GM12878 (cell line): Measurements from ENCODE around the gene RPL9. TPM values are rescaled to one million over a fixed set of nuclear protein-coding genes. Genes with fewer than 3 reads are reported as not detected.

ENCODE experiments used
- ATAC-seq: fragments of 200-7000 bp; cut with Tn5 transposase; 3 replicates; pipeline ENCODE4 v1.9.1; 2020; ENCODE audit warnings: mild to moderate bottlenecking, moderate library complexity
- Bru-seq: library from RNA; stranded (reverse); fragments of 400-500 nt; gene quantifications from one replicate; lab custom pipeline; 2021; lab: Mats Ljungman, UMichigan
- BruChase-seq, 2 experiments: library from RNA; stranded (reverse); fragments of 400-500 nt; gene quantifications; one replicate each; lab custom pipeline; 2021; lab: Mats Ljungman, UMichigan
- BruUV-seq: library from RNA; stranded (reverse); fragments of 400-500 nt; replicated peaks from 2 replicates; lab custom pipeline; 2021; lab: Mats Ljungman, UMichigan
- CTCF ChIA-PET: fragments of 300-600 bp; sonication (Branson Sonifier 250); formaldehyde crosslinking; extraction: SDS; loops from one replicate; lab custom pipeline; 2021; ENCODE audit warnings: inconsistent platforms; lab: Yijun Ruan, JAX
- POLR2A ChIA-PET: fragments of 350-600 bp; formaldehyde crosslinking; extraction: SDS; loops from one replicate; lab custom pipeline; 2021; ENCODE audit warnings: inconsistent platforms; lab: Charles Lee
- RAD21 ChIA-PET: fragments of 300-600 bp; sonication (Branson Sonifier 250); formaldehyde crosslinking; loops from one replicate; lab custom pipeline; 2023; ENCODE audit warnings: antibody characterized with exemption; ENCODE audit not compliant: unreplicated experiment; lab: Charles Lee
- SMC1A ChIA-PET: fragments of 300-600 bp; sonication (Branson Sonifier 250); formaldehyde crosslinking; loops from one replicate; lab custom pipeline; 2023; ENCODE audit not compliant: unreplicated experiment, uncharacterized antibody; lab: Charles Lee
- DNase-seq: peaks from one replicate; pipeline ENCODE4 v3.0.0-alpha.2; 2011; ENCODE audit warnings: low read depth, low spot score
- FAIRE-seq: peaks from 3 replicates; lab custom pipeline; 2011; peaks lifted over from hg19 to GRCh38; lab: Jason Lieb, UNC
- H2AFZ ChIP-seq: 2 replicates; pipeline ENCODE4 v1.6.0; 2011; ENCODE audit warnings: low read depth, low read length, control low read depth; ENCODE audit not compliant: control insufficient read depth
- H3K27ac ChIP-seq: 2 replicates; pipeline ENCODE4 v1.5.1; 2011; ENCODE audit warnings: control low read depth; ENCODE audit not compliant: control insufficient read depth, insufficient read depth
- H3K27me3 ChIP-seq, 2 experiments: replicated peaks in 1 of 2; 2 replicates each; pipeline versions ENCODE4 v1.6.0 to v1.6.1; 2011; ENCODE audit warnings: low read length in 1 of 2; ENCODE audit not compliant: control insufficient read depth in 2 of 2, insufficient read depth in 2 of 2
- H3K36me3 ChIP-seq, 2 experiments: 2 replicates each; pipeline ENCODE4 v1.5.1; 2011; ENCODE audit warnings: low read length in 1 of 2; ENCODE audit not compliant: control insufficient read depth in 2 of 2, insufficient read depth in 2 of 2
- H3K4me1 ChIP-seq: 2 replicates; pipeline ENCODE4 v1.6.1; 2011; ENCODE audit warnings: mild to moderate bottlenecking, low read length, moderate library complexity, mixed read lengths; ENCODE audit not compliant: control insufficient read depth, insufficient read depth
- H3K4me2 ChIP-seq: 2 replicates; pipeline ENCODE4 v1.6.0; 2011; ENCODE audit warnings: control low read depth; ENCODE audit not compliant: control insufficient read depth, insufficient read depth
- H3K4me3 ChIP-seq: fragments of 200-600 bp; sonication (generic); 2 replicates; pipeline ENCODE4 v1.5.1; 2016
- H3K79me2 ChIP-seq: 2 replicates; pipeline ENCODE4 v1.6.0; 2011; ENCODE audit warnings: low read length; ENCODE audit not compliant: control insufficient read depth, insufficient read depth
- H3K9ac ChIP-seq: 2 replicates; pipeline ENCODE4 v1.8.0; 2011; ENCODE audit warnings: low read length, control low read depth, mixed read lengths; ENCODE audit not compliant: control insufficient read depth, insufficient read depth
- H3K9me3 ChIP-seq: replicated peaks from 3 replicates; pipeline ENCODE4 v1.5.1; 2011; ENCODE audit warnings: mild to moderate bottlenecking, low read length; ENCODE audit not compliant: control insufficient read depth, insufficient read depth
- H4K20me1 ChIP-seq: 2 replicates; pipeline ENCODE4 v1.6.0; 2011; ENCODE audit not compliant: control insufficient read depth, insufficient read depth
- CREB1 ChIP-seq: IDR thresholded peaks from 2 replicates; pipeline ENCODE4 v1.6.1; 2012; ENCODE audit warnings: low read depth, mild to moderate bottlenecking, inconsistent platforms
- DPF2 ChIP-seq: fragments of 450-650 bp; IDR thresholded peaks from 2 replicates; pipeline ENCODE4 v1.6.1; 2017; ENCODE audit warnings: mild to moderate bottlenecking
- HDAC6 ChIP-seq: fragments of 200-600 bp; sonication (generic); IDR thresholded peaks from one replicate; pipeline ENCODE4 v1.8.0; 2017; ENCODE audit warnings: antibody characterized with exemption; ENCODE audit not compliant: unreplicated experiment
- LARP7 ChIP-seq: fragments of 450-650 bp; IDR thresholded peaks from 2 replicates; pipeline ENCODE4 v1.6.1; 2017; ENCODE audit warnings: mild to moderate bottlenecking
- MYC ChIP-seq: IDR thresholded peaks from 2 replicates; pipeline ENCODE4 v1.6.1; 2011; ENCODE audit warnings: mild to moderate bottlenecking, low read length, moderate library complexity, inconsistent platforms; ENCODE audit not compliant: insufficient read depth, insufficient replicate concordance, insufficient read length, severe bottlenecking
- NR2F1 ChIP-seq: fragments of 450-650 bp; conservative IDR thresholded peaks from 2 replicates; pipeline ENCODE4 v1.6.1; 2017; ENCODE audit warnings: mild to moderate bottlenecking
- PML ChIP-seq: IDR thresholded peaks from 2 replicates; pipeline ENCODE4 v1.6.1; 2012; ENCODE audit warnings: low read length, inconsistent platforms
- POLR2A ChIP-seq: IDR thresholded peaks from 2 replicates; pipeline ENCODE4 v1.6.1; 2011; ENCODE audit warnings: low read depth, mild to moderate bottlenecking, low read length
- SMAD5 ChIP-seq: IDR thresholded peaks from 2 replicates; pipeline ENCODE4 v1.6.1; 2016; ENCODE audit warnings: antibody characterized with exemption, low read depth
- SP1 ChIP-seq: IDR thresholded peaks from one replicate; pipeline ENCODE4 v1.6.1; 2011; ENCODE audit warnings: low read depth, low read length
- TAF1 ChIP-seq: IDR thresholded peaks from 2 replicates; pipeline ENCODE4 v1.6.1; 2011; ENCODE audit warnings: mild to moderate bottlenecking, low read depth, low read length, borderline replicate concordance
- WRNIP1 ChIP-seq: IDR thresholded peaks from 2 replicates; pipeline ENCODE4 v1.6.1; 2011; ENCODE audit warnings: low read depth, low read length, improper control_type of control experiment, borderline replicate concordance
- WGBS: methylation state at CpG from one replicate; pipeline ENCODE4 v1.1.6; 2016; ENCODE audit warnings: low lambda C conversion rate; ENCODE audit not compliant: insufficient replicate concordance, insufficient coverage; ENCODE audit errors: missing lambda C conversion rate; 5-methylcytosine and 5-hydroxymethylcytosine counted together
- in situ Hi-C: fragments of 300-500 bp; cut with MboI; formaldehyde crosslinking; loops from 9 replicates; pipeline ENCODE4 v1.14.3; 2018; ENCODE audit warnings: mixed read lengths
- intact Hi-C: fragments of 100-400 bp; cut with micrococcal nuclease; formaldehyde crosslinking; loops from one replicate; pipeline ENCODE4 v1.14.2; 2022; ENCODE audit not compliant: unreplicated experiment
- long read RNA-seq, 2 experiments: library from polyadenylated mRNA; unstranded; transcript quantifications; one replicate each; pipeline ENCODE4 v2.0.0, GENCODE V29; 2019 to 2020
- polyA minus RNA-seq, 3 experiments: library from RNA; depleted of rRNA, polyadenylated mRNA; stranded (reverse); fragments of >200 nt; gene quantifications; 2 replicates each; pipeline ENCODE4 v1.2.3, GENCODE V29; 2011
- polyA plus RNA-seq, 11 experiments: library from polyadenylated mRNA; depleted of rRNA in 4 of 11; unstranded in 6 of 11; stranded (reverse) in 5 of 11; fragments of >200 nt; fragmentation: Nextera tagmentation in 4 of 11; fragmentation: Illumina TruSeq in 1 of 11; extraction: Ambion mirVana in 4 of 11; extraction: Trizol in 1 of 11; gene quantifications; 1 replicate in 1 of 11; 2 replicates in 10 of 11; pipeline versions ENCODE4 v1.2.1 to v1.2.3, GENCODE V29; 2011 to 2016; ENCODE audit warnings: inconsistent platforms in 2 of 11, missing spikeins in 2 of 11, low read depth in 1 of 11
- total RNA-seq, 4 experiments: library from RNA; depleted of rRNA in 3 of 4; stranded (reverse); fragments of >200 nt in 3 of 4; fragmentation: Illumina TruSeq in 1 of 4; extraction: Trizol in 1 of 4; gene quantifications; 2 replicates each; pipeline versions ENCODE4 v1.2.1 to v1.2.3, GENCODE V29; 2013 to 2021
- TF ChIP-seq, protein P1 (sequence below): fragments of 450-650 bp; IDR thresholded peaks from 2 replicates; pipeline ENCODE4 v1.6.1; 2016; ENCODE audit warnings: mild to moderate bottlenecking
- TF ChIP-seq, protein P2 (sequence below): IDR thresholded peaks from 2 replicates; pipeline ENCODE4 v1.6.1; 2011; ENCODE audit warnings: borderline replicate concordance, low read depth, mild to moderate bottlenecking, moderate library complexity, mixed read lengths, low read length; ENCODE audit not compliant: insufficient read depth; ENCODE audit errors: extremely low read length
- TF ChIP-seq, protein P3 (sequence below): IDR thresholded peaks from 2 replicates; pipeline ENCODE4 v1.6.1; 2012; ENCODE audit warnings: low read depth, low read length, improper control_type of control experiment

Gene RPL9
- 386 and 397 TPM in 2 replicates for total RNA-seq (2013; cell fraction: nucleolus; rRNA removed)
- total RNA-seq (2014; rRNA removed) (2,792 and 4,340 TPM in 2 replicates), total RNA-seq (2014; rRNA removed; fragmentation: Illumina TruSeq; extraction: Trizol) (3,546 and 3,577 TPM in 2 replicates), total RNA-seq (2021) (1,956 and 2,067 TPM in 2 replicates), polyA plus RNA-seq (2011; rRNA removed) (1,676 and 2,498 TPM in 2 replicates), polyA plus RNA-seq (2014; fragmentation: Illumina TruSeq; extraction: Trizol) (3,027 and 3,582 TPM in 2 replicates), polyA plus RNA-seq (2014; fragmentation: Nextera tagmentation; extraction: Ambion mirVana) (1,000 to 10,000 TPM; 3,033 to 4,444 TPM), polyA plus RNA-seq (2014; rRNA removed) (4,252 and 4,767 TPM in 2 replicates), polyA plus RNA-seq (2016; fragmentation: Nextera tagmentation; extraction: Ambion mirVana) (1,000 to 10,000 TPM; 1,006 to 1,061 TPM), polyA minus RNA-seq (2011; rRNA and poly(A)+ RNA removed) (143 and 203 TPM in 2 replicates), Bru-seq, nascent RNA (percentile 100 among the genes with signal in this experiment), BruChase-seq, experiment 1, labeled RNA remaining after a 6-hour chase (percentile 99 among the genes with signal in this experiment), BruChase-seq, experiment 2, labeled RNA remaining after a 2-hour chase (percentile 99 among the genes with signal in this experiment)
- polyA plus RNA-seq (2011; ENCODE audit: low read depth), result 4,575 TPM
- 752 and 1,248 TPM in 2 replicates for polyA plus RNA-seq (2011; cell fraction: cytosol; rRNA removed)
- polyA plus RNA-seq (2011; cell fraction: nucleus; rRNA removed), result 524 and 814 TPM in 2 replicates
- 3,462 and 4,819 TPM in 2 replicates for polyA plus RNA-seq (2012)
- polyA minus RNA-seq (2011; cell fraction: cytosol; rRNA and poly(A)+ RNA removed), result 311 and 316 TPM in 2 replicates
- polyA minus RNA-seq (2011; cell fraction: nucleus; rRNA and poly(A)+ RNA removed), result 207 and 297 TPM in 2 replicates
- long read RNA-seq, experiment 1, transcript RPL9-214 (8 exons, 2,354 nt), result major isoform, 188 of 223 reads
- long read RNA-seq, experiment 1, transcript RPL9-203 (7 exons, 1,127 nt), result minor isoform, 16 of 223 reads
- long read RNA-seq, experiment 1, partial matches to known transcripts, result 2 of 223 reads
- long read RNA-seq, experiment 1, other reads (novel, unspliced or antisense), result 17 of 223 reads
- long read RNA-seq, experiment 2, transcript RPL9-203 (7 exons, 1,127 nt), result minor isoform, 90 of 836 reads
- long read RNA-seq, experiment 2, transcript RPL9-214 (8 exons, 2,354 nt), result major isoform, 703 of 836 reads
- long read RNA-seq, experiment 2, partial matches to known transcripts, result 3 of 836 reads
- long read RNA-seq, experiment 2, other reads (novel, unspliced or antisense), result 35 of 836 reads

GRCh38 chr4:39458505-39459300 is at the start of gene RPL9, which contains the start of gene LIAS:
Gene RPL9, minus strand, starts transcription at chr4:39458922. Its CDS starts 483 bp downstream, at chr4:39458439.
Gene LIAS, plus strand, starts transcription at chr4:39459056. Its CDS starts 62 bp downstream, at chr4:39459118.
- peaks cover 2% of the 10 kb centered on the region; the same call in 1 of the 2 replicates for H3K4me1 ChIP-seq
- under 1% methylated on average over 55 of the region's 55 CpGs for WGBS
- peaks cover 2 to 33% of the 10 kb centered on the region in 2 experiments for H3K36me3 ChIP-seq
- DNase-seq, result peak; percentile 99
- H2AFZ ChIP-seq, result peak within 1 kb of the TSS; percentile 73
- CTCF ChIA-PET, result interaction anchor here (0.7 to 3.1 kb wide), 9 partner anchors 10 to 858 kb away, joined by 3 to 16 read pairs (median 3); no protein-coding TSS in a partner anchor
- H3K9ac ChIP-seq, result peak within 1 kb of the TSS; percentile 87
- SMC1A ChIA-PET, result interaction anchor here (0.7 to 2.5 kb wide), 7 partner anchors 10 to 524 kb away, joined by 3 to 9 read pairs (median 3); no protein-coding TSS in a partner anchor
- intact Hi-C loops (loop anchor here (5.0 kb wide), 2 partner anchors 159 to 556 kb away; no protein-coding TSS in a partner anchor), in situ Hi-C loops (no loop called here)
- peak; percentile 89 for ATAC-seq
- H3K4me3 ChIP-seq, result peak within 1 kb of the TSS; percentile 94
- H3K79me2 ChIP-seq, result peaks cover 57% of the 10 kb centered on the region
- FAIRE-seq, result peak; percentile 94
- no peaks in the 10 kb centered on the region for H3K27me3 ChIP-seq
- peaks cover 7% of the 10 kb centered on the region for H4K20me1 ChIP-seq
- RAD21 ChIA-PET, result interaction anchor here (0.6 to 1.4 kb wide), 2 partner anchors 11 to 46 kb away, joined by 3 to 4 read pairs; no protein-coding TSS in a partner anchor
- POLR2A ChIA-PET, result interaction anchor here (0.5 to 2.5 kb wide), 7 partner anchors 11 to 432 kb away, joined by 3 to 8 read pairs (median 4); partner anchors contain the start of gene RFC1
- peak within 1 kb of the TSS; percentile 92 for H3K27ac ChIP-seq
- no peaks in the 10 kb centered on the region; the same call in 2 of the 3 replicates for H3K9me3 ChIP-seq
- no TSS peak for BruUV-seq
- H3K4me2 ChIP-seq, result peak within 1 kb of the TSS; percentile 92
- peak; percentile 98 for TF ChIP-seq SMAD5
- TF ChIP-seq WRNIP1, result peak; percentile 33; the same call in 1 of the 2 replicates
- peak; percentile 70 for TF ChIP-seq HDAC6
- peak; percentile 75; the same call in 1 of the 2 replicates for TF ChIP-seq LARP7
- peak; percentile 91 for TF ChIP-seq SP1
- peak; percentile 8; the same call in 1 of the 2 replicates for TF ChIP-seq NR2F1
- peak; percentile 100 for TF ChIP-seq CREB1
- peak; percentile 99 for TF ChIP-seq TAF1
- TF ChIP-seq, protein P1, sequence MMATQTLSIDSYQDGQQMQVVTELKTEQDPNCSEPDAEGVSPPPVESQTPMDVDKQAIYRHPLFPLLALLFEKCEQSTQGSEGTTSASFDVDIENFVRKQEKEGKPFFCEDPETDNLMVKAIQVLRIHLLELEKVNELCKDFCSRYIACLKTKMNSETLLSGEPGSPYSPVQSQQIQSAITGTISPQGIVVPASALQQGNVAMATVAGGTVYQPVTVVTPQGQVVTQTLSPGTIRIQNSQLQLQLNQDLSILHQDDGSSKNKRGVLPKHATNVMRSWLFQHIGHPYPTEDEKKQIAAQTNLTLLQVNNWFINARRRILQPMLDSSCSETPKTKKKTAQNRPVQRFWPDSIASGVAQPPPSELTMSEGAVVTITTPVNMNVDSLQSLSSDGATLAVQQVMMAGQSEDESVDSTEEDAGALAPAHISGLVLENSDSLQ, result peak; percentile 77
- TF ChIP-seq, protein P2, sequence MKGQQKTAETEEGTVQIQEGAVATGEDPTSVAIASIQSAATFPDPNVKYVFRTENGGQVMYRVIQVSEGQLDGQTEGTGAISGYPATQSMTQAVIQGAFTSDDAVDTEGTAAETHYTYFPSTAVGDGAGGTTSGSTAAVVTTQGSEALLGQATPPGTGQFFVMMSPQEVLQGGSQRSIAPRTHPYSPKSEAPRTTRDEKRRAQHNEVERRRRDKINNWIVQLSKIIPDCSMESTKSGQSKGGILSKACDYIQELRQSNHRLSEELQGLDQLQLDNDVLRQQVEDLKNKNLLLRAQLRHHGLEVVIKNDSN, result no peak
- TF ChIP-seq, protein P3, sequence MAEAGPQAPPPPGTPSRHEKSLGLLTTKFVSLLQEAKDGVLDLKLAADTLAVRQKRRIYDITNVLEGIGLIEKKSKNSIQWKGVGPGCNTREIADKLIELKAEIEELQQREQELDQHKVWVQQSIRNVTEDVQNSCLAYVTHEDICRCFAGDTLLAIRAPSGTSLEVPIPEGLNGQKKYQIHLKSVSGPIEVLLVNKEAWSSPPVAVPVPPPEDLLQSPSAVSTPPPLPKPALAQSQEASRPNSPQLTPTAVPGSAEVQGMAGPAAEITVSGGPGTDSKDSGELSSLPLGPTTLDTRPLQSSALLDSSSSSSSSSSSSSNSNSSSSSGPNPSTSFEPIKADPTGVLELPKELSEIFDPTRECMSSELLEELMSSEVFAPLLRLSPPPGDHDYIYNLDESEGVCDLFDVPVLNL, result peak; percentile 47; the same call in 1 of the 2 replicates
- peak; percentile 97 for TF ChIP-seq MYC
- peak; percentile 99 for TF ChIP-seq PML
- TF ChIP-seq DPF2, result no peak
- TF ChIP-seq POLR2A, result peak; percentile 99
